Measurements from ENCODE around the gene CDH12. TPM values are rescaled to one million over a fixed set of nuclear protein-coding genes. Genes with fewer than 3 reads are reported as not detected.

The CDH12 gene
- total RNA-seq = not detected

GRCh38 chr5:22852807-22853660, at the start of gene CDH12:
TSS of gene CDH12 (minus strand) at chr5:22853344.
- no peak for DNase-seq (ENCODE audit: low spot score)
- no peak for TF ChIP-seq CTCF (IDR thresholded peaks at IDR 0.05)
- ATAC-seq (ENCODE audit: low FRiP score) = peak; percentile 51

DNA sequence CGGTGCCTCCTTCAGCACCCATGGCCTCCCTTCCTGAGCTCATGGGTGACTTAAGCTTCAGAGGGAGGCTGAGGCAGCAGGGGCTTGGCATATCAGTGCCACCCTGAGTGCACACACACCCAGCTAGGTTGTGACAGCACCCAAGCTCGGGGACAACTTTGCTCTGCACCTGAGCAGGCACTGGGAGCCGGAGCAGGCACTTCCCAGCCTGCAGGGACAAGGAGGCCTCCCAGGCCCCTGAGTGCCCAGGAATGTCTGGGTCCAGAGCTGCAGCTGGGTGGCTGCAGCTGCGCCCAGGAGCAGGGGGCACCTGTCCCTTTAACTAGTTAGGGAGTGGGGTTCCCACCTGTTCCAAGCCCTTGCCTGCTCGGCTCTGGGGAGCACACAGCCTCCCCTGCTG, 48.7 kb upstream of the CDH12 start:
- TF ChIP-seq CTCF (IDR thresholded peaks at IDR 0.05) = no peak
- no peak for ATAC-seq (ENCODE audit: low FRiP score)
- DNase-seq (ENCODE audit: low spot score) = no peak

DNA sequence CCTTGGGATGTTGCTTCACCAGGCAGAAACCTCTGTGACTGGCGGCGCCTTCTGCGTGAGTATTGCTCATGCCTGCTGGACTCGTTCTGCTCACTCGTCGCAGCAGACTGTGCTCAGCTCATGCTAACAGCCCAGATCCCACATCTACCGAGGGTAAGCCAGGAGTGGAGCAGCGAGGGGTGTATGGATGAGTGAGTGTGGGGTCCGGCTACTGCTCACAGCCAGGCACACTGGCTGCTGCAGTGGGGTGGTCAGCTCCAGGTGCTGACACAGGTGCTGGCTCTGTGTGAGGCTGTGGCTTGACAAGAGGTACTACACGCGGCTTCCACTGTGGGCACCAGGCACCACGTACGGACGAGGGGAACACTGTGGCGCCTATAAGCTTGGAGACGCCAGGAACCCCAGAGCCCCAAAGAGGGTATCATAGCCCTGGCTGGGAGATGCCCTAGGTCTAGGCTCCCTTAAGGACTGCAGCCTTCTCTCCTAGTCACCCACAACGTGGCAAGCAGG, 47.7 kb upstream of the CDH12 start:
- TF ChIP-seq CTCF (IDR thresholded peaks at IDR 0.05) = no peak
- no peak for ATAC-seq (ENCODE audit: low FRiP score)
- no peak for DNase-seq (ENCODE audit: low spot score)

- TF ChIP-seq CTCF (IDR thresholded peaks at IDR 0.05) = no peak
These were observed 46.2 kb upstream of the CDH12 start for GRCh38 chr5:22899341-22899740.

GRCh38 chr5:22896152-22896551, 43.0 kb upstream of the CDH12 start:
- ATAC-seq (ENCODE audit: low FRiP score) (no peak), DNase-seq (ENCODE audit: low spot score) (no peak)
- TF ChIP-seq CTCF (IDR thresholded peaks at IDR 0.05) = no peak

More at GRCh38 chr5:22899341-22899740, 46.2 kb upstream of the CDH12 start:
- no peak for ATAC-seq (ENCODE audit: low FRiP score)
- no peak for DNase-seq (ENCODE audit: low spot score)

DNA sequence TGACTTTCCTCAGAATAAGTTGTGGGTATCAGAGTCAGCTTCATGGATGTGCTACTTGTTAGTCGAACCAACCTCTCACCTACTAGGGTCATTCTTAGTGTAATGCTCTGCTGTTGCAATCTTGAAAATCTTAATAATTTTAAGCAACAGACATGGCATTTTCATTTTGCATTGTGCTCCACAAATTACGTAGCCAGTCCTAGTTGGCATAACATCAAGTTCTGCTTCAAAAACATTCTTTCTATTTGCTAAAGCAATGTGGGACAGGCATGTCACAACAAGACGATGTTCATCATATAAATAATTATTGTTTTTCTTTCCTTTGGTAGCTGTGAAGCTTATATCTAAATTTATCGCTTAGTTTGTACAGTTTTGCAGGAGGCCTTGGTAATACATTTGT, 39.3 kb upstream of the CDH12 start:
- DNase-seq (ENCODE audit: low spot score) = no peak
- TF ChIP-seq CTCF (IDR thresholded peaks at IDR 0.05) = no peak
- ATAC-seq (ENCODE audit: low FRiP score) = no peak

DNA sequence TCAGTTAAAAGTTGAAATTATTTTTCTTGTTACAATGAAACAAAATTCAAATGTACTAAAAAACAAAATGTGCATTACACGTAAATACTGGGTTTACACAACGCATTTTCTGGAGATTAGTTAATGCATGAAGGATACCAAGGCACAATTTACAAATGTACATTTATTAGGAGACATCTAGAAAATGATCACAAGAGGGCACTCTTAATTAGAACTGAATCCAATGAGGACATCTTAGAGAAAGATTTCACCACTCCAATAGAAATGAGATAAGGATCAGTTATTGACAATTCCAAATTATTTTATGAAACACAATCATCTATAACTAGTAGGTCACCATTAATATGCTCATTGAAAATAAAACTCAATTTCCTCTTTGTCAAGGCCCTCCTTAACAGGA, 36.6 kb upstream of the CDH12 start:
- TF ChIP-seq CTCF (IDR thresholded peaks at IDR 0.05) = no peak

More for the DNA sequence above, 36.6 kb upstream of the CDH12 start:
- ATAC-seq (ENCODE audit: low FRiP score) = no peak
- no peak for DNase-seq (ENCODE audit: low spot score)
